PC-3 (cell line): Measurements from ENCODE around the gene MAP3K5. TPM values are rescaled to one million over a fixed set of nuclear protein-coding genes. Genes with fewer than 3 reads are reported as not detected.

Experiments used
- ATAC-seq: fragments of 200-7000 bp; cut with Tn5 transposase; 2 replicates; pipeline ENCODE4 v1.9.1; 2020; ENCODE audit warnings: mild to moderate bottlenecking, moderate library complexity
- BruUV-seq: library from RNA; stranded (reverse); fragments of 400-500 nt; replicated peaks from 2 replicates; lab custom pipeline; 2021; lab: Mats Ljungman, UMichigan
- CTCF ChIA-PET: fragments of 300-600 bp; sonication (Branson Sonifier 250); formaldehyde crosslinking; loops from one replicate; lab custom pipeline; 2022; ENCODE audit warnings: antibody characterized with exemption; lab: Charles Lee
- POLR2A ChIA-PET: fragments of 300-600 bp; sonication (Branson Sonifier 250); formaldehyde crosslinking; loops from one replicate; lab custom pipeline; 2022; ENCODE audit warnings: antibody characterized with exemption; ENCODE audit not compliant: unreplicated experiment; lab: Charles Lee
- DNase-seq: peaks from one replicate; pipeline ENCODE4 v3.0.0-alpha.2; 2015
- H2AFZ ChIP-seq: fragments of 300-600 bp; sonication (generic); 2 replicates; pipeline ENCODE4 v1.6.0; 2016; ENCODE audit warnings: antibody characterized with exemption, low read length
- H3F3A ChIP-seq: fragments of 300-600 bp; sonication (generic); one replicate; pipeline ENCODE4 v1.6.0; 2017; ENCODE audit warnings: antibody characterized with exemption, low read length, control low read depth, mild to moderate bottlenecking; ENCODE audit not compliant: unreplicated experiment
- H3K27ac ChIP-seq: fragments of 300-600 bp; sonication (generic); 2 replicates; pipeline ENCODE4 v1.5.1; 2016; ENCODE audit warnings: mild to moderate bottlenecking, low read length
- H3K27me3 ChIP-seq: fragments of 300-600 bp; sonication (generic); 2 replicates; pipeline ENCODE4 v1.6.1; 2016; ENCODE audit warnings: low read length, mixed read lengths
- H3K36me3 ChIP-seq: fragments of 300-600 bp; sonication (generic); 2 replicates; pipeline ENCODE4 v1.6.1; 2016; ENCODE audit warnings: low read depth, mixed run types, low read length, mixed read lengths
- H3K4me1 ChIP-seq: fragments of 300-600 bp; sonication (generic); 2 replicates; pipeline ENCODE4 v1.5.1; 2016; ENCODE audit warnings: low read length; ENCODE audit not compliant: insufficient read depth
- H3K4me2 ChIP-seq: fragments of 300-600 bp; sonication (generic); 2 replicates; pipeline ENCODE4 v1.6.0; 2016; ENCODE audit warnings: low read length
- H3K4me3 ChIP-seq: fragments of 300-600 bp; sonication (generic); 2 replicates; pipeline ENCODE4 v1.5.1; 2016; ENCODE audit warnings: mild to moderate bottlenecking, low read length, mixed read lengths
- H3K79me2 ChIP-seq: fragments of 300-600 bp; sonication (generic); 2 replicates; pipeline ENCODE4 v1.6.1; 2017; ENCODE audit warnings: low read length, mixed read lengths
- H3K9ac ChIP-seq: fragments of 300-600 bp; sonication (generic); 2 replicates; pipeline ENCODE4 v1.6.0; 2016; ENCODE audit warnings: mild to moderate bottlenecking, low read length
- H3K9me2 ChIP-seq: fragments of 300-600 bp; sonication (generic); replicated peaks from 2 replicates; pipeline ENCODE4 v1.6.1; 2016; ENCODE audit warnings: mixed run types, low read length, mixed read lengths
- H3K9me3 ChIP-seq: fragments of 300-600 bp; sonication (generic); 2 replicates; pipeline ENCODE4 v1.6.1; 2016; ENCODE audit warnings: low read length, mixed read lengths
- H4K20me1 ChIP-seq: fragments of 300-600 bp; sonication (generic); 2 replicates; pipeline ENCODE4 v1.6.1; 2016; ENCODE audit warnings: low read length, mixed read lengths
- EZH2 ChIP-seq: fragments of 300-600 bp; sonication (generic); IDR thresholded peaks from one replicate; pipeline ENCODE4 v1.6.1; 2017; ENCODE audit warnings: antibody characterized with exemption, mild to moderate bottlenecking, low read length; ENCODE audit not compliant: unreplicated experiment
- EZH2phosphoT487 ChIP-seq: fragments of 300-600 bp; sonication (generic); IDR thresholded peaks from 2 replicates; pipeline ENCODE4 v1.6.1; 2018; ENCODE audit warnings: mild to moderate bottlenecking, antibody characterized with exemption, low read length, borderline replicate concordance
- intact Hi-C: fragments of 100-400 bp; cut with micrococcal nuclease; formaldehyde crosslinking; loops from 2 replicates; pipeline ENCODE4 v1.9.0; 2023
- total RNA-seq: library from RNA; depleted of rRNA; stranded (reverse); fragments of >200 nt; gene quantifications from 2 replicates; pipeline ENCODE4 v1.2.3, GENCODE V29; 2014
- TF ChIP-seq, protein P1 (sequence below): fragments of 300-600 bp; sonication (generic); conservative IDR thresholded peaks from 2 replicates; pipeline ENCODE4 v1.5.1; 2017; ENCODE audit warnings: antibody characterized with exemption, low read depth, mild to moderate bottlenecking, low read length

The MAP3K5 gene
- total RNA-seq, 1 experiment from 2014 or later = 4.3 TPM

DNA sequence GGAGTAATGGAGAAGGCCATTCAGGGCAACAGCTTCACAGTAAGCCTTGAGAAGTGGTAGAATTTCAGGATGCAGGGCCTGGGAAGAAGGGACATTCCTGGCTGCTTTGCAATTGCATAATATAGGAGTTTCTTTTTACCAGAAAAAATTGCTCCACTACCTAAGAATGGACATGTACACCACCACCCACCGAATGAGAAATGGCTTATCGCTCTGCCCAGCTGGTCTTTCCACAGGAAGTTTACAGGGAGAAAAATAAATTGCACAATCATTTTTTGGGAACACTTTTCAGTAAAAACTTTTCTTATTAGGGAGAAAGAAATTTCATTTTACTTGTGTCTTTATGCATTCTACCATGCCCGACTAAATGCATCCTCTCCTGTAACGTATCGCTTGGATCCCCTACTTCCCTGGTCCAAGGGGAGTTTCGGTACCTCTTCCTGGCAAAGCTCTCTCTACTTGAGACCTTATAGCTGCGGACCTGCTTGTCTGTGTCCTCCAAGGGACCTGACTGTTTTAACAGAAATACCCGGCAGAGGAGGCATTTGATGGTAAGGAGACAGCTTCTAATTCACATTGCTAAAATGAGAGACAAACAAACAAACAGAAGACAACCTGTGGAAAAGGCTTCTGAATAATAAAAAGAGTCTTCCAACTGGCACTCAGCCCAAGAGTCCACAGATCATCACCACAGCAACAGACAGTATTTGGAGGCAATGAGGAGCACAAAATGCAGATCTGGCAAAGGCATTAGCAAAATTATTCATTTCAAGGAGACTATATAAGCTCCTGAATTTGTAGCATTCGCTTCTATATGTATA, 54.2 kb downstream of the MAP3K5 start:
- H3K9ac ChIP-seq = no peak overlapping the region
- H4K20me1 ChIP-seq = no peaks in the 10 kb centered on the region
- no peak overlapping the region for H3K4me3 ChIP-seq
- ChIA-PET POLR2A (no interaction called here), CTCF (no interaction called here)
- no peaks in the 10 kb centered on the region for H3K36me3 ChIP-seq
- H2AFZ ChIP-seq = no peak overlapping the region
- no TSS peak for BruUV-seq
- no peaks in the 10 kb centered on the region for H3K9me3 ChIP-seq
- H3K4me2 ChIP-seq = no peak overlapping the region
- no peaks in the 10 kb centered on the region for H3K4me1 ChIP-seq
- H3K9me2 ChIP-seq = no peaks in the 10 kb centered on the region
- no peak for ATAC-seq
- no peak for DNase-seq
- H3K27ac ChIP-seq = no peak overlapping the region
- no peaks in the 10 kb centered on the region for H3F3A ChIP-seq
- intact Hi-C loops = no loop called here
- TF ChIP-seq EZH2 (no peak), EZH2phosphoT487 (no peak)
- TF ChIP-seq, protein P1, sequence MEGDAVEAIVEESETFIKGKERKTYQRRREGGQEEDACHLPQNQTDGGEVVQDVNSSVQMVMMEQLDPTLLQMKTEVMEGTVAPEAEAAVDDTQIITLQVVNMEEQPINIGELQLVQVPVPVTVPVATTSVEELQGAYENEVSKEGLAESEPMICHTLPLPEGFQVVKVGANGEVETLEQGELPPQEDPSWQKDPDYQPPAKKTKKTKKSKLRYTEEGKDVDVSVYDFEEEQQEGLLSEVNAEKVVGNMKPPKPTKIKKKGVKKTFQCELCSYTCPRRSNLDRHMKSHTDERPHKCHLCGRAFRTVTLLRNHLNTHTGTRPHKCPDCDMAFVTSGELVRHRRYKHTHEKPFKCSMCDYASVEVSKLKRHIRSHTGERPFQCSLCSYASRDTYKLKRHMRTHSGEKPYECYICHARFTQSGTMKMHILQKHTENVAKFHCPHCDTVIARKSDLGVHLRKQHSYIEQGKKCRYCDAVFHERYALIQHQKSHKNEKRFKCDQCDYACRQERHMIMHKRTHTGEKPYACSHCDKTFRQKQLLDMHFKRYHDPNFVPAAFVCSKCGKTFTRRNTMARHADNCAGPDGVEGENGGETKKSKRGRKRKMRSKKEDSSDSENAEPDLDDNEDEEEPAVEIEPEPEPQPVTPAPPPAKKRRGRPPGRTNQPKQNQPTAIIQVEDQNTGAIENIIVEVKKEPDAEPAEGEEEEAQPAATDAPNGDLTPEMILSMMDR = no peak
- H3K27me3 ChIP-seq = no peaks in the 10 kb centered on the region
- H3K79me2 ChIP-seq = no peaks in the 10 kb centered on the region

DNA sequence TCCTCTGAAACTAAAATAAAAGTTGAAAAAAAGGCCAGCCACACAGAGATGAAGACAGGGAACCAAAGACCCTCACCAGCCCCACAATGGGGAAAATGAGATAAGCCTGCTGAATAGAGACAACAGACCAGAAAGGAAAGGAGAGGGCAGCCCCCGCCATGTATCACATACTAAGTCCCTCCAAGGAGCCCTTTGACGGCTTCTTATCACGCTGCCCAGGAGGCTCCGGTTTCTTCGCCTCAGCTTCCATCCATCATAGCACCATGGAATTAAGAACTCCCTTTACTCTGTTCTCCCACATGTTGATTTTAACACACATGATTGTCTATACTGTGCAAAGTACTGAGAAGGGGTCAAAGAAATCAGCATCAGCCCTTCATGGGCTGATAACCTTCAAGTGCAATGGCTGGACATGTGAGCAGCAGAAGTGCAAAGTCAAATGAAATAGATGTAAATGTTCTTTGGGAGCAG, 54.9 kb downstream of the MAP3K5 start:
- Histone ChIP-seq H3K9me2 (no peaks in the 10 kb centered on the region), H3F3A (no peaks in the 10 kb centered on the region), H3K79me2 (no peaks in the 10 kb centered on the region), H3K9ac (no peak overlapping the region), H3K9me3 (no peaks in the 10 kb centered on the region), H3K4me2 (no peak overlapping the region), H3K27ac (no peak overlapping the region), H3K4me1 (no peaks in the 10 kb centered on the region), H2AFZ (no peak overlapping the region), H3K36me3 (no peaks in the 10 kb centered on the region), H4K20me1 (no peaks in the 10 kb centered on the region), H3K27me3 (no peaks in the 10 kb centered on the region), H3K4me3 (no peak overlapping the region)
- TF ChIP-seq EZH2phosphoT487 (no peak), EZH2 (no peak)
- TF ChIP-seq, protein P1 = no peak
- CTCF ChIA-PET = no interaction called here
- BruUV-seq = no TSS peak
- POLR2A ChIA-PET = no interaction called here
- ATAC-seq = no peak
- no peak for DNase-seq
- intact Hi-C loops = no loop called here

DNA sequence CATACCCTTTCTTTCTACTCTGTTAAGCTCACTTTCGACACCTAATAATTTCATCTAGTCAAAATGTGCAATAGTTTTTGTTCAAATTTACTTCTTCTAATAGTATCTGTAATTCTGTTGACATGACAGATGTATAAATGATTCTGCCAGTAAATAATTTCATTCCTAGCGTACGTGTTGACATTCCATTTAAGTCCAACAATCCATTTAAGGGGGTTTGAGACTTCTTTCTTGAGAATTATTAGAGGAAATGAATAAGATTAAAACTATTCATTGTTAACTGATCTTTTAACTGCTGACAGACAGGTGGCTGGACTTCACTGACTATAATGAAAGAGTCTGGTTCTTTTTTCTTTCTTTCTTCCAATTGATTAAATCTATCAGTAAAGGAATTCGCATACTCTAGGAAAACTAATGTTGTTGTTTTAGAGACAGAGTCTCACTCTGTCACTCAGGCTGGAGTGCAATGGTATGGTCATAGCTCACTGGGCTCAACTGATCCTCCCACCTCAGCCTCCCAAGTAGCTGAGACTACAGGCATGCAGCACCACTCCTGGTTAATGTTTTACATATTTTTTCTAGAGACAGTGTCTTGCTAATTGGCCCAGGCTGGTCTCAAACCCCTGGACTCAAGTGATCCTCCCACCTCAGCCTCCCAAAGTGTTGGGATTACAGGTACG, 55.9 kb downstream of the MAP3K5 start:
- TF ChIP-seq, protein P1 = no peak
- intact Hi-C loops = no loop called here
- Histone ChIP-seq H3K4me1 (no peaks in the 10 kb centered on the region), H3K79me2 (no peaks in the 10 kb centered on the region), H3F3A (no peaks in the 10 kb centered on the region), H3K36me3 (no peaks in the 10 kb centered on the region), H3K9me3 (no peaks in the 10 kb centered on the region), H3K27me3 (no peaks in the 10 kb centered on the region), H3K27ac (no peak overlapping the region), H4K20me1 (no peaks in the 10 kb centered on the region), H3K9ac (no peak overlapping the region), H2AFZ (no peak overlapping the region), H3K4me2 (no peak overlapping the region), H3K4me3 (no peak overlapping the region), H3K9me2 (no peaks in the 10 kb centered on the region)
- no peak for ATAC-seq
- BruUV-seq = no TSS peak
- POLR2A ChIA-PET = interaction anchor here (0.6 kb wide), 1 partner anchor 149 kb away, joined by 4 read pairs; no protein-coding TSS in a partner anchor
- no peak for DNase-seq
- CTCF ChIA-PET = no interaction called here
